SKM-1 (cell line): ENCODE results near the gene PHGDH.
"Not testable (repeated sequence)": the region's sequence is repeated elsewhere in the genome, so short reads cannot be mapped to it uniquely, and the experiment has no call there.

Experiments
- DNase-seq: peaks from one replicate; lab custom pipeline; 2025; ENCODE audit not compliant: unreplicated experiment; lab: John Stamatoyannopoulos, UW

PHGDH gene

GRCh38 chr1:119696863-119697262 is 14.9 kb upstream of the PHGDH start:
- not testable (repeated sequence) for DNase-seq

DNA sequence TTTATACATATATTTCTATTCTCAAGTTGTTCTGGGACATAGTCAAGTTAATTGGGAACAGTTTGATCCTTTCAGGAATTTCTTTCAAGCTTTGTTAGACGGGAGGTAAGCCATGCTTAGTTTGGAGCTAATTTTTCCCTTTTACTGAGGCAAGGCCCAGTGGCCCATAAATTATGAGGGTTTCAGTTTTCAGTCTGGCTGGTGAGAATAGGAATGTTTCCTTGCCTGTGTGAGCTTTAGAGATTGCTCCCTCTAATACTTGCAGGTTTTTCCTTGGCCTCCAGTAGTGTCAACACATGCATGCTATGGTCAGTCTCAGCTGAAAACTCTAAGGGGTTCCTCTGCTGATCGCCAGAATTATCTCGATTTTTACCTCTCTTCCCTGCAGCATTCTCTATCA is 14.1 kb upstream of the PHGDH start:
- DNase-seq: no peak

DNA sequence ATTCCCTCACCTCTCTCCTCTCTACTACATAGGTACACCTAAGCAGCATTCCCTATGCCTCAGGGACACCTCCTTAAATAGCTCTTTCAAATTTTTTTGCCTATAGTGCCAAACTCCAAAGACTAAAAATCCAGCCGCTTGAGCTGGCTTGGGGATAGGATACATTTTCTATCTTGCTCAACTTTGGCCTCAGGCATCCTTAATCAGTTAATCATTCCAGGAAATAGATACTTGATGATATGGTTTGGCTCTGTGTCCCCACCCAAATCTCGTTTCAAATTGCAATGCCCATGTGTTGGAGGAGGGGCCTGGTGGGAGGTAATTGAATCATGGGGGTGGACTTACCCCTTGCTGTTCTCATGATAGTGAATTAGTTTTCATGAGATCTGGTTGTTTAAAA is 11.4 kb upstream of the PHGDH start:
- DNase-seq: no peak

- DNase-seq: no peak
Measured at GRCh38 chr1:119701659-119702058, 10.1 kb upstream of the PHGDH start.

DNA sequence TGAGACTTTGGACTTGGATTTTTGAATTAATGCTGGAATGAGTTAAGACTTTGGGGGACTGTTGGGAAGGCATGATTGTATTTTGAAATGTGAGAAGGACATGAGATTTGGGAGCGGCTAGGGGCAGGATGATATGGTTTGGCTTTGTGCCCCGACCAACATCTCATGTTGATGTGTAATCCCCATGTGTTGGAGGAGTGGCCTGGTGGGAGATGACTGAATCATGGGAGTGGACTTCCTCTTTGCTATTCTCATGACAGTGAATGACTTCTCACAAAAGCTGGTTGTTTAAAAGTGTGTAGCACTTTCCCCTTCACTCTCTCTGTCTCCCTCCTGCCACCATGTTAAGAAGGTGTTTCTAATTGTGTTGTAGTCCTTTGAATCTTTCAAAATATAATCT is 9.3 kb upstream of the PHGDH start:
- DNase-seq: no peak

DNA sequence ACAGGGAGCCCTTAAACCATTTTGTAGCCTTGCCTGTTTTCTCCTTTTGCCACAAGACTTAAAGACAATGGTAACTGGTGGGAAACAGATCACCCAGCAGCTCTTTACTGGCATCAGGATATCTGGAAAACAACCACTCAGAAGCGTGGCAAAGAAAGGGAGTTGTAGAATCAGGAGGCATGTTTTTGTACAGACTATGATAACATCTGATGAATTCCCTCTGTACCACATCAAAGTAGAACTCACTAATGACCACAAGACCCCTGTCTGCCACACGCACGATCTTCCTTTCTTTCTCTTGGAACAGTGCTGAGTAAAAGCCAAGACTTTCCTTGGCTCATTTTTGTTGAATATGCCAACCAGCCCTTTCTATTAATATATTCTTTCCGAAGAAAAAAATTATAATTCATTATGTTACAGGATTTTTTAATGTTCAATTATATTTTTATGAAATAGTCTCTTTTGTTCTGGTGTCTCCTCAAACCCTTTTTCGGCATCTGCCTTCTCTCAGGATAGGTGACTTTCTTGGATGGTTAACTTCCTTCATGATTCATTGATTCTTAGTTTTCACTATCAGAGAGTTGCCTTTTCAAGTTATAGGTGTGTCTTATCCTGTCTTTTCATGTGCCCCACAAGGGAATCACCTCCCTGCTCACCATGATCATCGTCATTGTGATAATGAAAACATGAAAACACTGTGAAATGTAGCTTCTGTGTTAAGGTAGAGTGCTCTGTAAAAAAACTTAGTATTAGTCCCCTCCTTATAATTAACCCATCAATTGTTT is 7.9 kb upstream of the PHGDH start:
- no peak for DNase-seq

DNA sequence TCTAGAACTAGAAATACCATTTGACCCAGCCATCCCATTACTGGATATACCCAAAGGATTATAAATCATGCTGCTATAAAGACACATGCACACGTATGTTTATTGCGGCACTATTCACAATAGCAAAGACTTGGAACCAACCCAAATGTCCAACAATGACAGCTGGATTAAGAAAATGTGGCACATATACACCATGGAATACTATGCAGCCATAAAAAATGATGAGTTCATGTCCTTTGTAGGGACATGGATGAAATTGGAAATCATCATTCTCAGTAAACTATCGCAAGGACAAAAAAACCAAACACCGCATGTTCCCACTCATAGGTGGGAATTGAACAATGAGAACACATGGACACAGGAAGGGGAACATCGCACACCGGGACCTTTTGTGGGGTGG is 5.1 kb upstream of the PHGDH start:
- not testable (repeated sequence) for DNase-seq

GRCh38 chr1:119711356-119711803 is 354 bp upstream of the PHGDH start:
- DNase-seq: not testable (repeated sequence)

- no peak for DNase-seq
Measured at GRCh38 chr1:119712342-119713038, 756 bp downstream of the PHGDH start.

DNA sequence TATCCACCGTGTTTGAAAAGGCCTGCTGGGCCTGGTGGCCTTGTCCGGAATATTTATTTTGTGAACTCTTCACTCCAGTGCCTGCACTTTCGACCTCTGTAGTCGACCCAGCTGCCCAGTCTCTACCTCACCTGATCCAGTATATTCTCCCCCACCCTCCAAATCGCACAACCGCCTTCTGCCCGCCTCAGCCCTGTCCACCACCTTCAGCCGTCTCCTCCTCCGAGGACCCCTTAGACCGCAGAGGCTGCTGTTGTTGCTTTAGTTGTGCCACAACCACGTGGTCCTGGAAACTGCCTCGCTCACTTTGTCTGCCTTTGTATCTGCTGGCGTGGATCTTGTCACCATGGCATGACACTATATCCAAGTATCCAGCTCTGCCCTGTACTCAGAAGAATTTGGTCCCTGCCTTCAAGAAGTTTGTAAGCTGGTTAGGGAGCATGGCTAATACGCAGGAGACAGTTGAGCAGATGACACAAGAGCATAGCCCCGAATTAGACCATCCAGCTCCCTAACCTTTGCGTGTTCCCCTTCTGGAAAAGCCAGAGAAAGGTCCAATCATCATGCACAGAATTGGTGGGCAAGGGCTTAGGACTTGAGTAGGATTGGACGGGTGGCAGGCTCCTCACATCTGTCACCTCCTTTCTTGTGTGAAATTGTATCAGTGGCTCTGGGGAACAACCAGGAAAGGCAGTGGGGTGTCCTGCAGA is 1.5 kb downstream of the PHGDH start:
- DNase-seq: no peak

DNA sequence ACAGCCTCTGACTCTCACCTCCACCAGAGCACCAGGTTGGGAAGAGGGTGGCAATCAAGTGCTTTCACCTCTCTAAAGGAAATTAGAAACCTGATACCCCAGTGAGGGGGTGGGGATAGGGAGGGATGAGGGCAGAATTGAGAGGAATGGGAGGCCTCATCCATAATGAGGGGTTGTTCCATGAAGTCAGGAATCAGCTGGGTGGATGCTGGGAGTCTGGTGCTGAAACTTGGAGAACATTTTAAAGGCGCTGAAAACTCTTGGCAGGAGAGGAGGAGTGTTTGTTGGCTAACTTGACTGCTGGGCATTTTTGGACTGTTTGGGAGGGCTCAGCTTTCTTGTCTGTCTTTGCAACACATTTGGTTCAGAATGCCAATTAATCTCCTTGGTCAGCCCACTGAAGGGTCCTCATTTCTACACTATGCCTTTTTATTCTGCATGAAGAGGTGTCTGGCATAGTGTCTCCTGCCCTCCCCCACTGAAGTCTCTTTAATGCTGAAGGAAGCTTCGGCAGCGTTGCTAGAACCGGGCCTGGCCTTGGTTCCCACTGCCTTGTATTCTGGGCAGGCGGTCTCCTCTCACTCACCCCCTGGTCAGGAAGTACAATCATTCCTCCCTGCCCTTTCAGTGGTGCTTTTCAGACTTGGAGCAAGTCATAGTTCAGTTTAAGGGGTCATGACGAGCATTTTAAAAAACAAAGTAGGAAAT is 2.2 kb downstream of the PHGDH start:
- DNase-seq: no peak

- DNase-seq: no peak
Measured at GRCh38 chr1:119714583-119714982, 2.8 kb downstream of the PHGDH start.

DNA sequence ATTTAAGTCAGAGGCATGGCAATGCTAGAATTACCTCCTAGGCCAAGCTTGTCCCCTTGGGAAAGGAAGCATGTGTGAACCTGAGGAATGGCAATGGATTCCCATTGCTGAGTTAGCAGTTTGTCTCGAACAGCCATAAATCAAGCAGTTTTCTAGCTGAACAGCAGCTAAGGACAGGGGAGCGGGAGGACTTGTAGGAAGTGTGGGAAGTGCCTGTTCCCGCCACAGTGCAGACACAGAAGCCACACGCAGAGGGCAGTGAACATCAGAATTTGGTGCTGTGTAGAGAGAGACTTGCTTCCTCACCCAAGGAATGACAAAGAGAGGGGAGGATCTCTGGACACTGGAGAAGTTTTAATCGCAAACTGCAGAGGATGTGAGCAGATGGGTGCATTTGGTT is 3.8 kb downstream of the PHGDH start:
- no peak for DNase-seq

DNA sequence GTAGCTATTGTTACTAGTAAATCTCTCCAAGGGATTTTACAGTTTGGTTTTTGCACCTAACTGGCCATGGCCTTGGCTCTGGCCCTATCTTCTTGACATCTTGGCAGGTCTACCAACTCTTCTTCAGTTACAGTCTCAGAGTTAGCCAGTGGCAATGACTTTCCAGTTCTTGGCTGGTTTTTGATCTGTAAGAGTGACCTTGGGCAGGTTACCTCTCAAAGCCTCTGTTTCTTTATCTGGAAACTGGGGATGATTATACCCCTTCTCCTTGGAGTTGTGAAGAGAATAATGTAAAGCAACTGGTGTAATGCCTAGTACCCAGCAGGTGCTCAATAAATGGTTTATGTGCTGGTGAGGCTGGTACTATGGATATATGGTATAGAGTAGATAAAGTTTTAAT is 6.7 kb downstream of the PHGDH start:
- DNase-seq: no peak

GRCh38 chr1:119718972-119719371 is 7.2 kb downstream of the PHGDH start:
- DNase-seq: no peak

- DNase-seq: no peak
Measured at GRCh38 chr1:119720866-119721440, 9.2 kb downstream of the PHGDH start.

GRCh38 chr1:119721896-119722295 is 10.2 kb downstream of the PHGDH start:
- no peak for DNase-seq

- DNase-seq: no peak
Measured at GRCh38 chr1:119724611-119725218, 13.0 kb downstream of the PHGDH start.

DNA sequence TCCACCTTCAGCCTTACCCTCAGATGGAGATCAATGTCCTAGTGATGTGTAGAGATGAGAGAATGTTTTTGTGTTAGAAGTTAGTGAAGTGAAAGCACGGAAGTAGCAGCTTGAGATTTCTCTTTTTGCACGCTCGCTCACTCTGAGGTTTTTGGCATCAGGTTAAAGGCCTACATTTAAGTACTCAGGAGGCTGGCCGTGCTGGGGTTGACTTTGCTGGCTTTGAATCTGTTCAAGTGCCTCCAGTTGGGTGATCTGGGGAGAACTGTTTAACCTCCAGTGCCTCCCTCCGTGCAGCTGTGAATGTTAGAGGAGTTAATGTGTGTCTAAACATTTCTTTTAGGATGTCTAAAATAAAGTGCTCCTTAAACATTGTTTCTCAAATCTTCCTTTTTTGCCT is 13.9 kb downstream of the PHGDH start:
- DNase-seq: no peak

- DNase-seq: no peak
Measured at GRCh38 chr1:119727991-119728390, 16.3 kb downstream of the PHGDH start.

DNA sequence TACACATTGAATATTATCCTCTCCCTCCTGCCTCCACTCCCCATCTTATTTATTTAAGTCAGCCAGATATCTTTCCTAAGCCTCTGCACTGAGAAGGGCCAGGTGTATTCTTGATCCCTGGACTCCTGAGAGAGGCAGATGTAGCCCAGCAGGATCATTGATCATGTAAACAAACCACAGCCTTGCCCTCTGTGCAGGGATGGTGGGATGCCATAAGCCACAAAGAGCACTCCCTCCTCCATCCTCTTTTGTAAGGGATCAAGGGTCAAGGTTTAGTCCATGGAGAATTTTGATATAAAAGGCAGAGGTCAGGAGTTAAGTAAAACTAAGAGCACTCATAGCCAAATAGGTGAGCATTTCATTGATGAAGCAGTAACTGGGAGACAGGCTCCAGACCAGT is 17.3 kb downstream of the PHGDH start:
- no peak for DNase-seq
